CD4-positive, alpha-beta memory T cell (primary cell): ENCODE data around the gene APEX2. TPM values are rescaled to one million over a fixed set of nuclear protein-coding genes. Genes with fewer than 3 reads are reported as not detected.

Experiments
- CTCF ChIA-PET: fragments of 350-600 bp; sonication (Branson Sonifier 250); formaldehyde crosslinking; loops from one replicate; lab custom pipeline; 2021; ENCODE audit warnings: inconsistent platforms; ENCODE audit not compliant: partially characterized antibody; lab: Charles Lee
- POLR2A ChIA-PET: fragments of 350-600 bp; sonication (Branson Sonifier 250); formaldehyde crosslinking; loops from one replicate; lab custom pipeline; 2021; ENCODE audit not compliant: partially characterized antibody; lab: Charles Lee
- DNase-seq, 5 donors: peaks; one replicate each; pipeline versions ENCODE4 v3.0.0 to v3.0.0-alpha.2; 2020 to 2022; ENCODE audit warnings: mixed read lengths in 1 of 5
- H3K27ac ChIP-seq: one replicate; pipeline ENCODE4 v1.7.0; 2013; ENCODE audit warnings: low read depth, low read length
- H3K27me3 ChIP-seq: 2 replicates; pipeline ENCODE4 v1.7.0; 2013; ENCODE audit warnings: mild to moderate bottlenecking, low read length, moderate library complexity; ENCODE audit not compliant: insufficient read depth
- H3K36me3 ChIP-seq: 2 replicates; pipeline ENCODE4 v1.7.0; 2013; ENCODE audit warnings: mild to moderate bottlenecking, low read length, moderate library complexity; ENCODE audit not compliant: insufficient read depth
- H3K4me1 ChIP-seq: 2 replicates; pipeline ENCODE4 v1.7.0; 2013; ENCODE audit warnings: mild to moderate bottlenecking, low read length, moderate library complexity; ENCODE audit not compliant: insufficient read depth
- H3K4me3 ChIP-seq, 2 donors: one replicate each; pipeline ENCODE4 v1.7.0; 2013; ENCODE audit warnings: low read length in 2 of 2, mild to moderate bottlenecking in 1 of 2
- H3K9me3 ChIP-seq, 2 donors: one replicate each; pipeline ENCODE4 v1.7.0; 2013; ENCODE audit warnings: low read length in 2 of 2, control low read depth in 1 of 2; ENCODE audit not compliant: control insufficient read depth in 1 of 2
- H3K27ac Mint-ChIP-seq, 7 donors: one replicate each; pipeline ENCODE4 v1.8.0; 2020 to 2021; ENCODE audit warnings: mixed read lengths in 7 of 7, mild to moderate bottlenecking in 6 of 7, inconsistent platforms in 3 of 7, moderate library complexity in 3 of 7
- H3K27me3 Mint-ChIP-seq, 2 donors: one replicate each; pipeline ENCODE4 v1.8.0; 2020 to 2021; ENCODE audit warnings: mixed read lengths in 2 of 2
- H3K36me3 Mint-ChIP-seq, 2 donors: one replicate each; pipeline ENCODE4 v1.8.0; 2020 to 2021; ENCODE audit warnings: mixed read lengths in 2 of 2, inconsistent platforms in 1 of 2, mild to moderate bottlenecking in 1 of 2
- H3K4me1 Mint-ChIP-seq, 4 donors: one replicate each; pipeline ENCODE4 v1.8.0; 2020 to 2021; ENCODE audit warnings: mixed read lengths in 4 of 4, mild to moderate bottlenecking in 1 of 4
- H3K4me3 Mint-ChIP-seq, 8 donors: one replicate each; pipeline ENCODE4 v1.8.0; 2020 to 2021; ENCODE audit warnings: mixed read lengths in 8 of 8, mild to moderate bottlenecking in 7 of 8, moderate library complexity in 6 of 8, inconsistent platforms in 3 of 8
- H3K9me3 Mint-ChIP-seq, 8 donors: one replicate each; pipeline ENCODE4 v1.8.0; 2020 to 2021; ENCODE audit warnings: mixed read lengths in 8 of 8, mild to moderate bottlenecking in 5 of 8, inconsistent platforms in 3 of 8, moderate library complexity in 1 of 8
- intact Hi-C: fragments of 100-400 bp; cut with micrococcal nuclease; formaldehyde crosslinking; loops from one replicate; pipeline ENCODE4 v1.15.1; 2023
- polyA plus RNA-seq, 2 donors: library from polyadenylated mRNA; unstranded; fragments of 300-500 nt; fragmentation: Illumina TruSeq; gene quantifications; one replicate each; pipeline ENCODE4 v1.2.3, GENCODE V29; 2021
- total RNA-seq, 2 experiments: library from RNA; stranded (reverse); gene quantifications; one replicate each; pipeline ENCODE4 v1.2.3, GENCODE V29; 2021

APEX2 gene
- total RNA-seq = 10 to 100 TPM; 13.4 TPM
- 10 to 100 TPM; 16.9 to 17.8 TPM for polyA plus RNA-seq

- Mint-ChIP-seq H3K9me3 (no peaks in the 10 kb centered on the region), H3K4me1 (peaks cover 8 to 29% (median 15%) of the 10 kb centered on the region in 4 donors), H3K36me3 (peaks cover 9 to 28% of the 10 kb centered on the region in 2 donors), H3K27ac (peak within 1 kb of the TSS; percentile 92 to 99 (median 97)), H3K4me3 (peak within 1 kb of the TSS; percentile 94 to 97 (median 96)), H3K27me3 (no peaks in the 10 kb centered on the region)
- Histone ChIP-seq H3K27ac (peak within 1 kb of the TSS; percentile 91), H3K27me3 (no peaks in the 10 kb centered on the region), H3K4me3 (peak within 1 kb of the TSS; percentile 63 to 84), H3K4me1 (peaks cover 17% of the 10 kb centered on the region), H3K36me3 (no peaks in the 10 kb centered on the region), H3K9me3 (no peaks in the 10 kb centered on the region)
- CTCF ChIA-PET = interaction anchor here (0.6 to 1.8 kb wide), 3 partner anchors 59 to 361 kb away, joined by 3 to 4 read pairs (median 4); no protein-coding TSS in a partner anchor
- POLR2A ChIA-PET = interaction anchor here (0.8 to 2.2 kb wide), 17 partner anchors 9 to 1577 kb away, joined by 3 to 17 read pairs (median 5); partner anchors contain the start of genes FAM120C, GNL3L, MAGED2 and MAGEH1
- peak; percentile 83 to 91 (median 86) for DNase-seq
- intact Hi-C loops = loop anchor here (1.0 to 5.0 kb wide), 4 partner anchors 161 to 958 kb away; partner anchors contain the start of gene PHF8
These were observed at the start of gene APEX2 for GRCh38 chrX:54999717-55000598. Gene APEX2 (plus strand): TSS chrX:55000363. CDS start chrX:55000423, 60 bp downstream.

GRCh38 chrX:54950730-54951375 lies 49.3 kb upstream of the APEX2 start:
- H3K4me3 Mint-ChIP-seq = no peak overlapping the region
- no peaks in the 10 kb centered on the region for H3K27me3 ChIP-seq
- no peaks in the 10 kb centered on the region for H3K9me3 Mint-ChIP-seq
- H3K9me3 ChIP-seq = no peaks in the 10 kb centered on the region
- ChIA-PET POLR2A (no interaction called here), CTCF (no interaction called here)
- H3K27ac ChIP-seq = no peak overlapping the region
- no peaks in the 10 kb centered on the region for H3K4me1 ChIP-seq
- H3K27me3 Mint-ChIP-seq = no peaks in the 10 kb centered on the region
- no peaks in the 10 kb centered on the region for H3K36me3 Mint-ChIP-seq
- no peak overlapping the region for H3K27ac Mint-ChIP-seq
- DNase-seq = no peak
- peaks cover 0 to 1% (median 0%) of the 10 kb centered on the region in 4 donors for H3K4me1 Mint-ChIP-seq
- no peak overlapping the region for H3K4me3 ChIP-seq
- intact Hi-C loops = no loop called here
- no peaks in the 10 kb centered on the region for H3K36me3 ChIP-seq

GRCh38 chrX:54961750-54962149 lies 38.4 kb upstream of the APEX2 start:
- Histone ChIP-seq H3K27me3 (no peaks in the 10 kb centered on the region), H3K36me3 (no peaks in the 10 kb centered on the region), H3K9me3 (no peaks in the 10 kb centered on the region), H3K4me3 (no peak overlapping the region), H3K4me1 (peaks cover 5% of the 10 kb centered on the region), H3K27ac (no peak overlapping the region)
- intact Hi-C loops = no loop called here
- Mint-ChIP-seq H3K27me3 (peaks cover 0 to 1% of the 10 kb centered on the region in 2 donors), H3K9me3 (no peaks in the 10 kb centered on the region), H3K4me1 (peaks cover 11 to 23% (median 12%) of the 10 kb centered on the region in 4 donors), H3K36me3 (no peaks in the 10 kb centered on the region), H3K4me3 (no peak overlapping the region), H3K27ac (no peak overlapping the region)
- CTCF ChIA-PET = no interaction called here
- no peak for DNase-seq
- POLR2A ChIA-PET = no interaction called here

- H3K27ac ChIP-seq = no peak overlapping the region
- peak in 4 of 5 donors; percentile 9 to 18 (median 12) for DNase-seq
- no peaks in the 10 kb centered on the region for H3K36me3 ChIP-seq
- H3K9me3 Mint-ChIP-seq = peaks cover 0 to 5% (median 0%) of the 10 kb centered on the region in 8 donors
- H3K4me3 ChIP-seq = no peak overlapping the region
- H3K27ac Mint-ChIP-seq = peak overlapping the region in 6 of 7 donors; percentile 15 to 84 (median 44)
- peaks cover 11 to 23% (median 13%) of the 10 kb centered on the region in 4 donors for H3K4me1 Mint-ChIP-seq
- POLR2A ChIA-PET = no interaction called here
- H3K27me3 ChIP-seq = no peaks in the 10 kb centered on the region
- H3K4me3 Mint-ChIP-seq = peak overlapping the region in 7 of 8 donors; percentile 14 to 74 (median 52)
- H3K36me3 Mint-ChIP-seq = no peaks in the 10 kb centered on the region
- H3K27me3 Mint-ChIP-seq = peaks cover 0 to 1% of the 10 kb centered on the region in 2 donors
- CTCF ChIA-PET = no interaction called here
- H3K4me1 ChIP-seq = peaks cover 5% of the 10 kb centered on the region
- H3K9me3 ChIP-seq = no peaks in the 10 kb centered on the region
- intact Hi-C loops = no loop called here
These were observed 35.2 kb upstream of the APEX2 start for GRCh38 chrX:54964766-54965497.

- Histone ChIP-seq H3K36me3 (no peaks in the 10 kb centered on the region), H3K9me3 (no peaks in the 10 kb centered on the region), H3K4me1 (no peaks in the 10 kb centered on the region), H3K27ac (no peak overlapping the region), H3K27me3 (no peaks in the 10 kb centered on the region), H3K4me3 (no peak overlapping the region)
- Mint-ChIP-seq H3K27me3 (no peaks in the 10 kb centered on the region), H3K36me3 (no peaks in the 10 kb centered on the region), H3K27ac (no peak overlapping the region), H3K4me1 (no peaks in the 10 kb centered on the region), H3K9me3 (peaks cover 0 to 4% (median 0%) of the 10 kb centered on the region in 8 donors), H3K4me3 (no peak overlapping the region)
- ChIA-PET POLR2A (no interaction called here), CTCF (no interaction called here)
- intact Hi-C loops = no loop called here
- no peak for DNase-seq
These were observed 22.8 kb upstream of the APEX2 start for GRCh38 chrX:54977387-54977786.

- Mint-ChIP-seq H3K4me1 (no peaks in the 10 kb centered on the region), H3K27me3 (no peaks in the 10 kb centered on the region)
These were observed 21.7 kb upstream of the APEX2 start for GRCh38 chrX:54978448-54978847.

More at GRCh38 chrX:54978448-54978847, 21.7 kb upstream of the APEX2 start:
- no peaks in the 10 kb centered on the region for H3K27me3 ChIP-seq
- H3K9me3 ChIP-seq = no peaks in the 10 kb centered on the region
- Mint-ChIP-seq H3K4me3 (no peak overlapping the region), H3K36me3 (no peaks in the 10 kb centered on the region), H3K27ac (no peak overlapping the region), H3K9me3 (peaks cover 0 to 5% (median 0%) of the 10 kb centered on the region in 8 donors)
- no peak for DNase-seq
- no peak overlapping the region for H3K27ac ChIP-seq
- POLR2A ChIA-PET = no interaction called here
- H3K4me3 ChIP-seq = no peak overlapping the region
- H3K36me3 ChIP-seq = no peaks in the 10 kb centered on the region
- CTCF ChIA-PET = no interaction called here
- intact Hi-C loops = no loop called here
- H3K4me1 ChIP-seq = no peaks in the 10 kb centered on the region
